ENCODE results near the gene RFT1.

Gene RFT1

GRCh38 chr3:53150247-53151085, 20.2 kb upstream of the RFT1 start:
- no peak for DNase-seq (ENCODE audit: low read depth, low spot score)

- no peak for DNase-seq (ENCODE audit: low read depth, low spot score)
Observed at GRCh38 chr3:53149699-53150098, 19.5 kb upstream of the RFT1 start.

- DNase-seq (ENCODE audit: low read depth, low spot score) = no peak
Observed at GRCh38 chr3:53149006-53149690, 18.9 kb upstream of the RFT1 start.

GRCh38 chr3:53147903-53148400, 17.7 kb upstream of the RFT1 start:
- DNase-seq (ENCODE audit: low read depth, low spot score) = no peak

DNA sequence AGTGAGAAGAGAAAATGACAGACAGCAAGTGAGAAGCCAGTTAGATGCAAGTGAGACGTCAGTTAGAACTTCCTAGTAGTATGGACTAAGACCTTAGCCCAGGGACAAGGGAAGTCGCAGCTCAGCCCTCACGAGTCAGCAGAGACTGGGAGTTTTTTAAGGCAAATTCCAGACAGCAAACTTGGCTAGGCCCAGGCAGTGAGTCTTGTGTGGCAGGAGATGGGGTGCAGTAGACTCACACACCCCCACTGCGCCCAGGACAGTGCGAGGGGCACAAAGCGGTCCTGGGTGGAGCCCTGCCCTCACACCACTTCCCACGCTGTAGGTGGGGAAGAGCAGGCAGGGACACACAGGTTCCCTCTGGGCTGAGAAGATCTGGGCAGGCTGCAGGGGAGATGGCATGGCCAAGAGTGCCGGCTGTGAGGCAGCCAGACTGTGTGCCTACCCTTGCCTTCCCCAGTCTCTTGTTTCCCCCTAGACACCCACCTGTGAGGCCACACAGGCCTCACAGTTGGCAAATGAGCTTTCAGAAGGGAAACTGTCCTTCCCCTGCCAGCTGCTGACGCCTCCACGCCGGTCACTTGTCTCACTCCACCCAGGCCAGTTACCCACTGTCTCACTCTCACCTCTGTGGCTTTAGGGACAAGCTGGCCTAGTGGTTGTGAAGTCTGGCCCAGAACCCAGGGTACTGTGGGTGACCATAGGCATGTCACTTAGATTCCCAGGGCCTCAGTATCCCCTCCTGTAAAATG, 17.1 kb upstream of the RFT1 start:
- no peak for DNase-seq (ENCODE audit: low read depth, low spot score)

GRCh38 chr3:53146319-53146891, 16.2 kb upstream of the RFT1 start:
- no peak for DNase-seq (ENCODE audit: low read depth, low spot score)

DNA sequence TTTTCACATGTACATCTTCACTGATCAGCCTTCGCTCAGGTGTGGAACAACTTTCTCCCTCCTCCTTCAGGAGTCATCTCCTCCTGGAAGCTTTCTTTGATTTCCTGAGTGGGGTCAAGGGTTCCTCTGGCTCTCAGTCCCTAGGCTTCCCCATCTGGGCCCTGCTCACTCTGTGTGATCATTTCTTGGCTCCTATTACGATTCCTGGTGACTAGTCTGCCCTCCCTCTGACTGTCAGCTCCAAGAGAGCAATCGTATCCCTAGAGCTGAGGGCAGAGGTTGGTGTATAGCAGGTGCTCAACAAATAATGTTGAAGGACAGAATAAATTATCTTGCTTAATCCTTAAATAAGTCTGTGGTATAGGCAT, 15.5 kb upstream of the RFT1 start:
- DNase-seq (ENCODE audit: low read depth, low spot score) = no peak

DNA sequence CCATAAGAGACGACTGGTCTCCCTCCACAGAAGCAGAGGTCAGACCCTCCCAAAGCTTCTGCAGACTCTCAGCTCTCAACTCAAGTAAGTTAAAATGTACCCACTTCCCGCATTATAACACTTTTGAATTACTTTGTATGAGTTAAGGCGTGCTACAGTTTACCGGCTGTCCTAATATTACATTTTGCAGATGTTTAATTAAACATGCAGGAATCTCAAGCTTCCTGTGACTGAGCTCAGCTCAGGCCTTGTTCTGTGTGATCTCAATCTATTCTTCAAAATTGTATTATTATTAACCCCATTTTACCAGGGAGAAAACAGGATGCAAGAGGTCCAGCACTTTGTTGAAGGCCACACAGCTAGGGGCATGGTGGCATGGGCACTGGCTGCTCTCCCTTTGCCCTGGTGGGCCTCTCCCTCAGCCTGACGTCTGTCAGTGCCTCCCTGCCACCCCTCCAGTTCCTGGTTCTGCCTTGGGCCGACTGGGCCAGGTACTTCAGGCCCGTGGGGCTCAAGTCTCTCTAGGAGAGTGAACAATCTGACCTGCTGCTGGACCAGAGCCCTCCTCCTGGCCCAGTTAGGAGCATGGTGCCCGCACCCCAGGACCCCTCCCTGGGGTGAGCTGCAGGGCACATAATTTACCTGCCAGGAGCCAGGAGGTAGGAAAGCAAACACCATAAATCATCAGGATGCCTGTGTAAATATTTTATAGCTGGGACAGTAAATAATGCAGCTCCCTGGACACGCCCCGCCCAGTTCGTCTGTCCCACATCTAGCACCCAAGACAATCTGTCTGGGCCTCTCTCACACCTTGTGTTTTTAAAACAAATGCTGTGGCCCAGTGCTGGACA, 14.9 kb upstream of the RFT1 start:
- no peak for DNase-seq (ENCODE audit: low read depth, low spot score)

- no peak for DNase-seq (ENCODE audit: low read depth, low spot score)
Observed at GRCh38 chr3:53144446-53144845, 14.2 kb upstream of the RFT1 start.

DNA sequence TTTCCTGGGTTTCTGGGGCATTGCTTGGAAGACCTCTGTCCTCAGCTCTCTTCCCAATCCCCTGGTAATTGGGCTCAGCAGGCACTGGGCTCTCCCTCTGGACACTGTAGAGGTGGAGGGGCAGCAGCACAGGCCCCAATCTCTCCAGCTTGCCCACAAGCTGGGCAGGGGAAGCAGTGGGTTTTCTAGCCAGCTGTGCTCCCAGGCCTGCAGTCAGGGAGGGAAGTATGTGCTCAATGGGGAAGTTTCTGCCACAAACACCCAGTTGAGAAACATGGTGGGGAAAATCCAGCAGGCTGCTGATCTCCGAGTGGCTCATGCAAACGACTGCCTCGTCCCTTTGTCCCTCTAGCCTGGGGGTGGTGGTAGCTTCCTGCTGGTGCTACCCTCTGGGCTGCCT, 12.8 kb upstream of the RFT1 start:
- no peak for DNase-seq (ENCODE audit: low read depth, low spot score)

DNA sequence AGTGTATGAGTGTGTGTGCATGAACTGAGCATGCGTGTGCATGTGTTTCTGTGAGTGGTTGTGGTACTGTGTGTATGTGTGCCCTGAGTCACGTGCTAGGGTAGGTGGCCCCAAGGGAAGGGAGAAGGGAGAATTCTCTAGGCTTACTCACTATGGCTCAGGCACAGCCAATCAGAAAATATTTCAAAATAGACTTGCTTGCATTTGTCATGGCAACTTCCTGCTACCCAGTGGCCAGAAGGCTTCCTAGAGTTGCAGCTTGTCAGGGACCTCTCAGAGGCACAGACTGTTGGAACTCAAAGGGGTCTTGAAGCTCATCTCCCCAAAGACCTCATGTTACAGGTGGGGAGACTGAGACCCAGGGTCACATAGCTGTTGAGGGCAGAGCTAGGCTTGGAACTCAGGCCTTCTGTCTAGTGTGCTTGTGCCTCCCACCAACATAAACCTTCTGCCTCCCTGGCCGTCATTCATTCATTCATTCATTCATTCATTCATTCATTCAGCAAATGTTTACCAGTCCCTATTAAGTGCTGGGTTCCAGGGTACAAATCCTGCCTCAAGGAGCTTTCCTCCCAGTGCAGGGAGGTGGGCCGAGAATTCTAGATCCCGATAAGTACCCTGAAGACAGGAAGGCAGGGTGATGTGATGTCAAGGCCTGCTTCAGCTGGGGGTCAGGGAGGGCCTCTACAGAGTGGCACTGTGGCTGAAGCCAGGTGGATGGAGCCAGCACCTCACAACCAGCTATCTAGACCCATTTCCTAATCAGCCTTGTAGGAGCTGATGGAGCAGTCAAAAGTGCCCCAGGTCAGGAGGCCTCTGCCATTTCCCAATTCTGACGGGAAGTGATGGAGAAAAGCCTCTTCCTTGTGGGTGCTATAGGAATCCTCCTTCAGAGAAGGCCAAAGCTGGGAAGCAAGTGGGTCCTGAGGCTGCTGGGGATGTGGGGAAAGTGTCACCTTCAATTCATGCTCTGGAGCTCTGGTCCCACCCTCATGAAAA, 10.9 kb upstream of the RFT1 start:
- no peak for DNase-seq (ENCODE audit: low read depth, low spot score)

DNA sequence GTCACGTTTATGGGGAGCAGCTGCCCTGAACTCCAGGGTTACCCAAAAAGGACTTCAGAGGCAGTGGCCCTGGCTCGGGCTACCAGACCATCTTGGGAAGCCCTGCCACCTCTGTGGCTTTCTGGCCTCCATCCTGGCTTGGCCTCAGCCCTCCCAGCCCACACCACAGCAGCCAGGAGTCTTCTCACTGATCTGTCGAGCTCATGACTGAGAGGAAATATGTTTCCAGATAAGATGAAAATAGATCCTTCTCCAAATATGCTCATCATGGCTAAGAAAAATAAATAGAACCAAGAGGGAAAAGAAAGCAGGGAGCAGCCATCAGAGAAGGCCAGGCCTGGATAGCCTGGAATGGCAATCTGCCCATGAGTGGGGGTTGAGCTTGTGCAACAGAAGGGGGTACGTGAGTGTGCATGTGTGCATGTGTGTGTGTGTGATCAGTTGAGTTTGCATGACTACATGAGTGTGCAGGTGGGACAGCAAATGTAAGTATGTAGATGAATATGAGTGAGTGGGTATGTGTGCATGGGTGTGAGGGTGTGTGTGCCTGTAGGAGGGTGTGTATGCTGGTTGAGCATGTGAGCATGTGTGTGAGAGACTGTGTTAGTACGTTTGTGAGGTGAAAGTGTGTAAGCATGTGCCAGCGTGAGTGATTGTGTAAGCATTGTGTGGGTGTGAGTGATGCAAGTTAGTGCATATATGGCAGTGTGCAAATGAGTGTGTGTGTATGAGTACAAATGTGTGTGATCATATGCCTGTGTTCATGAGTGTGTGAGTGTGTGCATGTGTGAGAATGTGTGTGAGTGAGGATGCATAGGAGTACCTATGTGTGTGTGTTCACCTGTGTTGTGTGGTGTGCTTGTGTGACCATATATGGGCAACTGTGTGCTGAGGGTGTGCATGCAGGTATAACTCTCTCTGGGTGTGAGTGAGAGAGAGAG, 9.9 kb upstream of the RFT1 start:
- no peak for DNase-seq (ENCODE audit: low read depth, low spot score)

DNA sequence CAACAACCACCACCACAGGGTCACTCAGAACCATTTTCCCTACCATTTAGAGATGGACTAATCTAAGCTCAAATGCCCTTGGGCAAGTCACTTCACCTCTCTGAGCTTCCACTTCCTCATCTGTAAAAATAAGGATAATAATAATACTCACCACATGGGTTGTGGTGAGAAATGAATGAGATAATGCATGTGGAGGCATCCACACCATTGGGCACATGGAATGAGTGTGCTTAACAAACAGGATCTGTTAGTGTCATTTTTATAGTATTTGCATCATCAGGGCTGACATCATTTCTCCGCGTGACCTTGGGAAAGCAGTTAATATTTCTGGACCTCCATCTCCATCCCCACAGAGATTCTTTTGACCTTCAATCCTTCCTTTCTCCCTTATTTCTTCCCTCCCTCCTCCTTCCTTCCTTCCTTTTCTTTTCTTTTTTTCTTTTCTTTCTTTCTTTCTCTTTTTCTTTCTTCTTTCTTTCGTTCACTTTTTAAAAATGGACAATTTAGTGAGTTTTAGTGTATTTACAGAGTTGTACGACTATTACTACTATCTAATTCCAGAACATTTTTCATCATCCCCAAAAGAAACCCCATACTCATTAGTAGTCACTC, 7.7 kb upstream of the RFT1 start:
- DNase-seq (ENCODE audit: low read depth, low spot score) = no peak

- DNase-seq (ENCODE audit: low read depth, low spot score) = no peak
Observed at GRCh38 chr3:53137221-53137620, 7.0 kb upstream of the RFT1 start.

GRCh38 chr3:53134631-53135232, 4.5 kb upstream of the RFT1 start:
- peak; percentile 86 for DNase-seq (ENCODE audit: low read depth, low spot score)

- DNase-seq (ENCODE audit: low read depth, low spot score) = peak; percentile 62
Observed at GRCh38 chr3:53132347-53132746, 2.1 kb upstream of the RFT1 start.

- no peak for DNase-seq (ENCODE audit: low read depth, low spot score)
Observed at GRCh38 chr3:53131096-53131495, 861 bp upstream of the RFT1 start.

DNA sequence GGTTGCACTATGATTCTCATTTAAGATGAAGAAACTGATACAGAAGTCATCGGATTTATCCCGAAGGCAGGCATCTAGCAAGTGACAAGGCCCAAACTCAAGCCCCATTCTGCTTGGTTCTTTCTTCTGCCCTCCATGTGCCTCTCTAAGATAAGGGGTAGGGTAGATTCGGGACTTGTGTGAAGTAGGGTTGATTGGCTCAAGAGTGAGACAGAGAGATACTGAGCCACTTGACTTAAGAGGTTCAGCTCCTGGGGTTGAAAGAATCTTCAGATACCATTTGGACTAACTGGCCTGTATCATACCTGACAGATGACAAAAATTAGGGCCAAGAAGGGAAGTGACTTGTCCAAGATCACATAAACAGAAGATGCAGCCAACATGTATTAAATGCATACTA, 891 bp downstream of the RFT1 start:
- no peak for DNase-seq (ENCODE audit: low read depth, low spot score)

Data from ELF-1 (cell line).